Suprapubic skin (tissue), 4 donors: ENCODE data around the gene WIPF3. TPM values are rescaled to one million over a fixed set of nuclear protein-coding genes. Genes with fewer than 3 reads are reported as not detected.

Experiments used
- DNase-seq, 2 donors: peaks; one replicate each; pipeline ENCODE4 v3.0.0-alpha.2; 2019; ENCODE audit warnings: low spot score in 2 of 2
- H3K27ac ChIP-seq: fragments of 200-600 bp; sonication (generic); one replicate; pipeline ENCODE4 v1.5.1; 2019
- H3K27me3 ChIP-seq: fragments of 200-600 bp; sonication (generic); one replicate; pipeline ENCODE4 v1.5.1; 2019
- H3K36me3 ChIP-seq: fragments of 200-600 bp; sonication (generic); one replicate; pipeline ENCODE4 v1.5.1; 2019
- H3K4me1 ChIP-seq: fragments of 200-600 bp; sonication (generic); one replicate; pipeline ENCODE4 v1.5.1; 2019
- H3K4me3 ChIP-seq: fragments of 200-600 bp; sonication (generic); one replicate; pipeline ENCODE4 v1.5.1; 2019; ENCODE audit warnings: mild to moderate bottlenecking
- H3K9me3 ChIP-seq: fragments of 200-600 bp; sonication (generic); one replicate; pipeline ENCODE4 v1.5.1; 2019
- EP300 ChIP-seq: sonication (generic); formaldehyde crosslinking; IDR thresholded peaks from one replicate; pipeline ENCODE4 v1.6.1; 2017; ENCODE audit warnings: antibody characterized with exemption
- POLR2A ChIP-seq, 2 donors: fragments of 450-650 bp; IDR thresholded peaks; one replicate each; pipeline ENCODE4 v1.6.1; 2017; ENCODE audit warnings: antibody characterized with exemption in 2 of 2, mild to moderate bottlenecking in 2 of 2, moderate library complexity in 2 of 2
- POLR2AphosphoS5 ChIP-seq, 3 donors: sonication (generic); formaldehyde crosslinking; IDR thresholded peaks; one replicate each; pipeline ENCODE4 v1.6.1; 2017; ENCODE audit warnings: antibody characterized with exemption in 3 of 3
- WGBS: methylation state at CpG from one replicate; pipeline ENCODE4 v1.1.5; 2018; 5-methylcytosine and 5-hydroxymethylcytosine counted together
- total RNA-seq, 4 donors: library from RNA; depleted of rRNA; stranded (reverse); fragments of >200 nt; gene quantifications; one replicate each; pipeline ENCODE4 v1.1.0, GENCODE V29; 2016
- TF ChIP-seq, protein P1 (sequence below), 2 donors: fragments of 200-600 bp in 1 of 2; fragments of 450-650 bp in 1 of 2; sonication (generic) in 1 of 2; IDR thresholded peaks; one replicate each; pipeline ENCODE4 v1.5.1; 2016 to 2019; ENCODE audit warnings: antibody characterized with exemption in 2 of 2, mild to moderate bottlenecking in 1 of 2, moderate library complexity in 1 of 2

The WIPF3 gene
- total RNA-seq, 4 donors from 2014 or later = 0.30 to 1.4 (median 0.58) TPM

DNA sequence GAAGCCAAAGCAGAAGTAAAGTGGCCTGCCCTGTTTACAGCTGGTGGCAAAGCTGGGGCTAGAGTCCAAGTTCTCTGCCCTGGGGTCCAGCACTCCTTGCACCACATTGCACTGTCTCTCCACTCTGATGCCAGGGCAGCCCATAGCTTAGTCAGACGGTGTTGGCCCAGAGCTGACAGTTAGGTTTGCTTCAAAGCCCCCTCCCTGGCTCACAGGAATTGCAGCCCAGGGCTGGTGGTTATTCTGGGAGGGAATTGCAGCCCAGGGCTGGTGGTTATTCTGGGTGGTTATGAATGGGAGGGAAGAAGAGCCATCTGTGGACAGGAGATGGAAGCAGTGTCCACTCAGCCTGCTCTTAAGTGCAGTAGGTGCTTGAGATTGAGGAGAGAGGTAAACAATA is 94.4 kb downstream of the WIPF3 start:
- Histone ChIP-seq H3K4me3 (no peak overlapping the region), H3K36me3 (no peaks in the 10 kb centered on the region), H3K9me3 (peaks cover under 1% of the 10 kb centered on the region), H3K27ac (no peak overlapping the region), H3K4me1 (no peaks in the 10 kb centered on the region), H3K27me3 (no peaks in the 10 kb centered on the region)
- DNase-seq = no peak
- TF ChIP-seq POLR2A (IDR thresholded peaks at IDR 0.05) (no peak), EP300 (no peak), POLR2AphosphoS5 (IDR thresholded peaks at IDR 0.05) (no peak)
- TF ChIP-seq, protein P1, sequence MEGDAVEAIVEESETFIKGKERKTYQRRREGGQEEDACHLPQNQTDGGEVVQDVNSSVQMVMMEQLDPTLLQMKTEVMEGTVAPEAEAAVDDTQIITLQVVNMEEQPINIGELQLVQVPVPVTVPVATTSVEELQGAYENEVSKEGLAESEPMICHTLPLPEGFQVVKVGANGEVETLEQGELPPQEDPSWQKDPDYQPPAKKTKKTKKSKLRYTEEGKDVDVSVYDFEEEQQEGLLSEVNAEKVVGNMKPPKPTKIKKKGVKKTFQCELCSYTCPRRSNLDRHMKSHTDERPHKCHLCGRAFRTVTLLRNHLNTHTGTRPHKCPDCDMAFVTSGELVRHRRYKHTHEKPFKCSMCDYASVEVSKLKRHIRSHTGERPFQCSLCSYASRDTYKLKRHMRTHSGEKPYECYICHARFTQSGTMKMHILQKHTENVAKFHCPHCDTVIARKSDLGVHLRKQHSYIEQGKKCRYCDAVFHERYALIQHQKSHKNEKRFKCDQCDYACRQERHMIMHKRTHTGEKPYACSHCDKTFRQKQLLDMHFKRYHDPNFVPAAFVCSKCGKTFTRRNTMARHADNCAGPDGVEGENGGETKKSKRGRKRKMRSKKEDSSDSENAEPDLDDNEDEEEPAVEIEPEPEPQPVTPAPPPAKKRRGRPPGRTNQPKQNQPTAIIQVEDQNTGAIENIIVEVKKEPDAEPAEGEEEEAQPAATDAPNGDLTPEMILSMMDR (IDR thresholded peaks at IDR 0.05) = no peak
- no CpG with 5 or more reads among the region's 1 CpG for WGBS

DNA sequence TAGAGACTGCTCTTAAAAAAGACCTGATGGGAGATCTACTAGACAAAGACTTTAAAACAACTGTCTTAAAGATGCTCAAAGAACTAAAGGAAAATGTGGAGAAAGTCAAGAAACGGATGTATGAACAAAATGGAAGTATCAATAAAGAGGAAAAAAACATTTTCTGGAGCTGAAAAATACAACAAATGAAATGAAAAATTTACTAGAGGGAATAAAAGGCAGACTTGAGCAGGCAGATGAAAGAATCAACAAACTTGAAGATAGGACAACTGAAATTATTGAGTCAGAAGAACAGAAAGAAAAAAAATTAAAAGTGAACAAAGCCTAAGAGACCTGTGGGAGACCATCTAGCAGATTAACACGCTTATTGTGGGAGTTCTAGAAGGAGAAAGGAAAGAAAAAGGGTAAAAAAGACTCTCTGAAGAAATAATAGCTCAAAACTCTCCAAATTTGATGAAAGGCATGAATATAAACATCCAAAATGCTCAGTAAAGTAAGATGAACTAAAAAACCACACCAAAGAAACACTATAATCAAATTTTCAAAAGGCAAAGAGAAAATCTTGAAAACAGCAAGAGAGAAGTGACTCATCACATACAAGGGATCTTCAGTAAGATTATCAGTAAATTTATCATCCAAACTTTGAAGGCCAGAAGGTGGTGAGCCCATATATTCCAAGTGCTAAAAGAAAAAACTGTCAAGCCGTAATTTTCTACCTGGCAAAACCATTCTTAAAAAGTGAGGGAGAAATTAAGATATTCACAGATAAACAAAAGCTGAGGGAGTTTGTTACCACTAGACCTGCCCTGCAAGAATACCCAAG is 100.1 kb downstream of the WIPF3 start:
- Histone ChIP-seq H3K4me3 (no peak overlapping the region), H3K36me3 (no peaks in the 10 kb centered on the region), H3K9me3 (peaks cover 12% of the 10 kb centered on the region), H3K4me1 (no peaks in the 10 kb centered on the region), H3K27ac (no peak overlapping the region), H3K27me3 (no peaks in the 10 kb centered on the region)
- TF ChIP-seq POLR2AphosphoS5 (IDR thresholded peaks at IDR 0.05) = no peak
- TF ChIP-seq, protein P1 (IDR thresholded peaks at IDR 0.05) = no peak
- no peak for TF ChIP-seq EP300
- no peak for TF ChIP-seq POLR2A (IDR thresholded peaks at IDR 0.05)
- DNase-seq = no peak
- WGBS = 88% methylated on average over 3 of the region's 3 CpGs

DNA sequence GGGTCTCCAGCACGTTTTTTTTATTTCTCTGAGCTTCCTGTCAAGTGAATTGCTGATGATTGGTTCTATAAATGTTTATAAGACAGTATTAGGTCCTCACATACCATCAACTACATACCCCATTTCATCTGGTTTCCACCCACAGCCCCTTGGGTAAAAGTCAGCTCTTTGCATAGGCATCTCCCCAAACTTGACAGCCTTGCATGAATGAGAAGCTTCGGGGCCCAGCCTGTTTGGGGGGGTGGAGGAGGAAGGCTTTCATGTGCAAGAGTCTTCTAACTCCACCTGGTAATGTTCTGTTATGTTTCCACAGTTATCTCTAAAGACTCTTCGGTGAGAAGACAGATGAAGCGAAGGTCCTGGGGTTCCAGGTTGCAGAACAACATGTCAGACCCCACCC is 107.9 kb downstream of the WIPF3 start:
- 84% methylated on average over 4 of the region's 4 CpGs for WGBS
- no peak for DNase-seq
- no peaks in the 10 kb centered on the region for H3K9me3 ChIP-seq
- H3K27ac ChIP-seq = no peak overlapping the region
- no peaks in the 10 kb centered on the region for H3K4me1 ChIP-seq
- H3K36me3 ChIP-seq = no peaks in the 10 kb centered on the region
- TF ChIP-seq, protein P1 (IDR thresholded peaks at IDR 0.05) = no peak
- TF ChIP-seq POLR2AphosphoS5 (IDR thresholded peaks at IDR 0.05) = no peak
- TF ChIP-seq EP300 = no peak
- no peak for TF ChIP-seq POLR2A (IDR thresholded peaks at IDR 0.05)
- H3K4me3 ChIP-seq = no peak overlapping the region
- H3K27me3 ChIP-seq = no peaks in the 10 kb centered on the region

DNA sequence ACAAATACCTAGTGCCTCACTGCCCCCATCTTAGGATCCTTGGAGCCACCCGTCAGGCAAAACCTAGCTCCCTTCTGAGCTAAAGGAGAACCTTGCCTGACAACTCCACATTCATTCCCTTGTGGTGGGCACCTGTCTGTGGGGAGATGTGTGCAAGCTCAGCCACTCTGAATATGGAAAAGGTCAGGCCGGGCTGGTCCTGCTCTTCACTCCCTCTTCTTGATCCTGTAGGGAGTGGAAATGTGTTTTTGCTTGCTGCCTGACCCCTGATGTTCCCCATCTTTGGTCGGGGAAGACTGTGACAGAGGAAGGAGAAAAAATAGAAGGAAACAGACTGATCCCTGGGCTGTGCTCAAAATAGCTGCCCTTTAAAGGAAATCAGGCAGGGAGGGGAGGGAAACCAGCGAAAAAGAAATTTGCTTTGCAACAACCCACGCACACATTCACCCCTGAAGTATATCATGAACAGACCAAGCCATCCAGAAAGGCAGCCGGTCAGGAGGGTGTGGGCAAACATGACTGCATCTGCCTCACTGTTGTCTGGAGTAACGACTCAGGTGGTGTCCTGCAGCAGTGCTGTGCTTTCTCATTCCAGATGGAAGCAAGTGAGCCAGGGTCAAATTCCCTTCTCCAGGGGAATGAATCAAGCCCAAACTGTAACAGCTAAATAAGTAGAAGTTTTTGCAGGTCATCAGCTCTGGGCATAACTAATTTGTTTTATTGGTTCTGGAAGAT is 109.3 kb downstream of the WIPF3 start:
- H3K4me3 ChIP-seq = no peak overlapping the region
- DNase-seq = no peak
- no peaks in the 10 kb centered on the region for H3K9me3 ChIP-seq
- H3K27me3 ChIP-seq = no peaks in the 10 kb centered on the region
- H3K4me1 ChIP-seq = no peaks in the 10 kb centered on the region
- 58% methylated on average over 7 of the region's 7 CpGs for WGBS
- no peaks in the 10 kb centered on the region for H3K36me3 ChIP-seq
- no peak overlapping the region for H3K27ac ChIP-seq
- TF ChIP-seq POLR2A (IDR thresholded peaks at IDR 0.05) (no peak), EP300 (no peak), POLR2AphosphoS5 (IDR thresholded peaks at IDR 0.05) (no peak)
- TF ChIP-seq, protein P1 (IDR thresholded peaks at IDR 0.05) = no peak

DNA sequence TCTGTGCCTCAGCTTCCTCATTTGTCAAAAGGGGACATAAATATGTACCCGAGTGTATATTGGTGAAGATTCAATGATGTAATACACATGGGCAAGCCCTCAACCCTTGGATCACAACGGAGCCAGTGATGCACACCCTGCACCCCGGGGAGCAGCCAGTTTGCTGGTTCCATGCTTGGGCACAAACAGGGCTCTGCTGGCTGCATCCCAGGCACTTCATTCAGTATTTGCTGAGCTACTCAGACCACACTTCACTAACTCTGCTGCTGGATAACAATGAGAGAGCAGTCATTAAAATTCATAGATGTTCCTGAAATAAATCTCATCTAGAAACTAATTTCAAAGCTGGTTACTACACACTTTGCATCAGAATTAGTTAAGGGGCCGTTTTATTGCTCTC is 111.3 kb downstream of the WIPF3 start:
- DNase-seq = no peak
- 70% methylated on average over 4 of the region's 4 CpGs for WGBS
- Histone ChIP-seq H3K4me3 (no peak overlapping the region), H3K9me3 (no peaks in the 10 kb centered on the region), H3K4me1 (no peaks in the 10 kb centered on the region), H3K27ac (no peak overlapping the region), H3K36me3 (peaks cover 4% of the 10 kb centered on the region), H3K27me3 (no peaks in the 10 kb centered on the region)
- TF ChIP-seq EP300 = no peak
- TF ChIP-seq POLR2AphosphoS5 (IDR thresholded peaks at IDR 0.05) = no peak
- TF ChIP-seq, protein P1 (IDR thresholded peaks at IDR 0.05) = no peak
- no peak for TF ChIP-seq POLR2A (IDR thresholded peaks at IDR 0.05)
